Measurements from ENCODE around the gene PRR23E.

PRR23E gene

GRCh38 chr3:127183931-127184869, 8.7 kb upstream of the PRR23E start:
- in situ Hi-C loops (cut with MboI; ENCODE audit: low sequenced_read_pairs) = no loop called here
- Histone ChIP-seq H3K4me1 (no peaks in the 10 kb centered on the region), H3K9me3 (no peaks in the 10 kb centered on the region), H3K36me3 (replicated peaks) (no peaks in the 10 kb centered on the region), H3K4me3 (no peak overlapping the region), H3K27me3 (ENCODE audit: low read depth) (no peaks in the 10 kb centered on the region)
- DNase-seq (ENCODE audit: low spot score in 2 of 2) = no peak

GRCh38 chr3:127184870-127185216, 8.1 kb upstream of the PRR23E start:
- DNase-seq (ENCODE audit: low spot score in 2 of 2) = no peak
- Histone ChIP-seq H3K9me3 (no peaks in the 10 kb centered on the region), H3K27me3 (ENCODE audit: low read depth) (no peaks in the 10 kb centered on the region), H3K4me3 (no peak overlapping the region), H3K4me1 (no peaks in the 10 kb centered on the region), H3K36me3 (replicated peaks) (no peaks in the 10 kb centered on the region)
- in situ Hi-C loops (cut with MboI; ENCODE audit: low sequenced_read_pairs) = no loop called here

GRCh38 chr3:127185268-127185667, 7.7 kb upstream of the PRR23E start:
- in situ Hi-C loops (cut with MboI; ENCODE audit: low sequenced_read_pairs) = no loop called here

GRCh38 chr3:127185962-127186674, 6.8 kb upstream of the PRR23E start:
- in situ Hi-C loops (cut with MboI; ENCODE audit: low sequenced_read_pairs) = no loop called here
- Histone ChIP-seq H3K4me1 (no peaks in the 10 kb centered on the region), H3K36me3 (replicated peaks) (no peaks in the 10 kb centered on the region), H3K4me3 (no peak overlapping the region), H3K9me3 (no peaks in the 10 kb centered on the region), H3K27me3 (ENCODE audit: low read depth) (no peaks in the 10 kb centered on the region)
- no peak for DNase-seq (ENCODE audit: low spot score in 2 of 2)

More at GRCh38 chr3:127185268-127185667, 7.7 kb upstream of the PRR23E start:
- Histone ChIP-seq H3K36me3 (replicated peaks) (no peaks in the 10 kb centered on the region), H3K9me3 (no peaks in the 10 kb centered on the region), H3K4me1 (no peaks in the 10 kb centered on the region), H3K27me3 (ENCODE audit: low read depth) (no peaks in the 10 kb centered on the region), H3K4me3 (no peak overlapping the region)
- DNase-seq (ENCODE audit: low spot score in 2 of 2) = no peak

GRCh38 chr3:127187316-127187715, 5.6 kb upstream of the PRR23E start:
- in situ Hi-C loops (cut with MboI; ENCODE audit: low sequenced_read_pairs) = no loop called here
- H3K9me3 ChIP-seq = no peaks in the 10 kb centered on the region
- H3K36me3 ChIP-seq (replicated peaks) = no peaks in the 10 kb centered on the region
- DNase-seq (ENCODE audit: low spot score in 2 of 2) = no peak
- no peaks in the 10 kb centered on the region for H3K4me1 ChIP-seq
- H3K27me3 ChIP-seq (ENCODE audit: low read depth) = no peaks in the 10 kb centered on the region
- H3K4me3 ChIP-seq = no peak overlapping the region

GRCh38 chr3:127193341-127193740, 410 bp downstream of the PRR23E start:
- H3K4me3 ChIP-seq = no peak overlapping the region
- in situ Hi-C loops (cut with MboI; ENCODE audit: low sequenced_read_pairs) = no loop called here
- no peak for DNase-seq (ENCODE audit: low spot score in 2 of 2)
- 0 out of 2 replicates have a peak, but pooled peaks cover under 1% of the 10 kb centered on the region for H3K27me3 ChIP-seq (ENCODE audit: low read depth)
- no peaks in the 10 kb centered on the region for H3K36me3 ChIP-seq (replicated peaks)
- no peaks in the 10 kb centered on the region for H3K4me1 ChIP-seq
- no peaks in the 10 kb centered on the region for H3K9me3 ChIP-seq

- no peak overlapping the region for H3K4me3 ChIP-seq
- in situ Hi-C loops (cut with MboI; ENCODE audit: low sequenced_read_pairs) = no loop called here
- no peak for DNase-seq (ENCODE audit: low spot score in 2 of 2)
- H3K4me1 ChIP-seq = no peaks in the 10 kb centered on the region
- H3K9me3 ChIP-seq = no peaks in the 10 kb centered on the region
- H3K27me3 ChIP-seq (ENCODE audit: low read depth) = 0 out of 2 replicates have a peak, but pooled peaks cover 3% of the 10 kb centered on the region
- no peaks in the 10 kb centered on the region for H3K36me3 ChIP-seq (replicated peaks)
Measured at GRCh38 chr3:127193775-127194174, 844 bp downstream of the PRR23E start.

- Histone ChIP-seq H3K4me1 (no peaks in the 10 kb centered on the region), H3K9me3 (no peaks in the 10 kb centered on the region)
- in situ Hi-C loops (cut with MboI; ENCODE audit: low sequenced_read_pairs) = no loop called here
Measured at GRCh38 chr3:127194601-127195187, 1.8 kb downstream of the PRR23E start.

GRCh38 chr3:127195417-127195816, 2.5 kb downstream of the PRR23E start:
- no peaks in the 10 kb centered on the region for H3K4me1 ChIP-seq
- in situ Hi-C loops (cut with MboI; ENCODE audit: low sequenced_read_pairs) = no loop called here
- H3K27me3 ChIP-seq (ENCODE audit: low read depth) = 0 out of 2 replicates have a peak, but pooled peaks cover 3% of the 10 kb centered on the region
- no peak for DNase-seq (ENCODE audit: low spot score in 2 of 2)
- no peaks in the 10 kb centered on the region for H3K36me3 ChIP-seq (replicated peaks)
- H3K4me3 ChIP-seq = no peak overlapping the region
- no peaks in the 10 kb centered on the region for H3K9me3 ChIP-seq

More at GRCh38 chr3:127194601-127195187, 1.8 kb downstream of the PRR23E start:
- no peaks in the 10 kb centered on the region for H3K36me3 ChIP-seq (replicated peaks)
- no peak overlapping the region for H3K4me3 ChIP-seq
- H3K27me3 ChIP-seq (ENCODE audit: low read depth) = 0 out of 2 replicates have a peak, but pooled peaks cover 3% of the 10 kb centered on the region
- no peak for DNase-seq (ENCODE audit: low spot score in 2 of 2)

GRCh38 chr3:127196002-127196401, 3.1 kb downstream of the PRR23E start:
- Histone ChIP-seq H3K9me3 (no peaks in the 10 kb centered on the region), H3K4me3 (no peak overlapping the region), H3K36me3 (replicated peaks) (no peaks in the 10 kb centered on the region), H3K4me1 (no peaks in the 10 kb centered on the region), H3K27me3 (ENCODE audit: low read depth) (0 out of 2 replicates have a peak, but pooled peaks cover 3% of the 10 kb centered on the region)
- no peak for DNase-seq (ENCODE audit: low spot score in 2 of 2)
- in situ Hi-C loops (cut with MboI; ENCODE audit: low sequenced_read_pairs) = no loop called here

GRCh38 chr3:127196466-127197299, 3.8 kb downstream of the PRR23E start:
- no peak for DNase-seq (ENCODE audit: low spot score in 2 of 2)
- no peaks in the 10 kb centered on the region for H3K36me3 ChIP-seq (replicated peaks)
- H3K4me1 ChIP-seq = no peaks in the 10 kb centered on the region
- H3K4me3 ChIP-seq = no peak overlapping the region
- in situ Hi-C loops (cut with MboI; ENCODE audit: low sequenced_read_pairs) = no loop called here
- peaks cover 3% of the 10 kb centered on the region; the same call in 1 of the 2 replicates for H3K27me3 ChIP-seq (ENCODE audit: low read depth)
- H3K9me3 ChIP-seq = no peaks in the 10 kb centered on the region

- Histone ChIP-seq H3K36me3 (replicated peaks) (no peaks in the 10 kb centered on the region), H3K4me3 (no peak overlapping the region), H3K27me3 (ENCODE audit: low read depth) (peaks cover 3% of the 10 kb centered on the region; the same call in 1 of the 2 replicates), H3K9me3 (no peaks in the 10 kb centered on the region), H3K4me1 (no peaks in the 10 kb centered on the region)
- in situ Hi-C loops (cut with MboI; ENCODE audit: low sequenced_read_pairs) = no loop called here
- DNase-seq (ENCODE audit: low spot score in 2 of 2) = no peak
Measured at GRCh38 chr3:127197300-127198189, 4.6 kb downstream of the PRR23E start.

Data from HAP-1 (cell line).